Right atrium auricular region (tissue), 2 donors: ENCODE data around the gene GFRA4. TPM values are rescaled to one million over a fixed set of nuclear protein-coding genes. Genes with fewer than 3 reads are reported as not detected.

ENCODE experiments used
- DNase-seq: peaks from one replicate; pipeline ENCODE4 v3.0.0-alpha.2; 2019; ENCODE audit warnings: low spot score
- H3K27ac ChIP-seq, 2 donors: fragments of 200-600 bp; sonication (generic); 1 replicate in 1 of 2; 2 replicates in 1 of 2; pipeline ENCODE4 v1.5.1; 2016 to 2019
- H3K27me3 ChIP-seq, 2 donors: fragments of 200-600 bp; sonication (generic); one replicate each; pipeline versions ENCODE4 v1.5.1 to v1.6.0; 2017 to 2019
- H3K36me3 ChIP-seq: fragments of 200-600 bp; sonication (generic); one replicate; pipeline ENCODE4 v1.5.1; 2016
- H3K4me1 ChIP-seq, 2 donors: fragments of 200-600 bp; sonication (generic); one replicate each; pipeline versions ENCODE4 v1.5.1 to v1.6.0; 2017 to 2019
- H3K4me3 ChIP-seq, 2 donors: fragments of 200-600 bp; sonication (generic); 1 replicate in 1 of 2; 2 replicates in 1 of 2; pipeline ENCODE4 v1.5.1; 2017 to 2019; ENCODE audit warnings: mild to moderate bottlenecking in 1 of 2, moderate library complexity in 1 of 2
- H3K9me3 ChIP-seq, 2 donors: fragments of 200-600 bp; sonication (generic); one replicate each; pipeline ENCODE4 v1.5.1; 2019
- CTCF ChIP-seq, 2 donors: fragments of 200-600 bp; sonication (generic); IDR thresholded peaks; one replicate each; pipeline ENCODE4 v1.5.1; 2019; ENCODE audit warnings: antibody characterized with exemption in 2 of 2
- total RNA-seq, 2 donors: library from RNA; depleted of rRNA; stranded (reverse); fragments of >200 nt; gene quantifications; one replicate each; pipeline ENCODE4 v1.1.0, GENCODE V29; 2016

The GFRA4 gene
- total RNA-seq, 2 donors from 2014 or later: not detected

GRCh38 chr20:3652221-3652620 lies 11.0 kb downstream of the GFRA4 start:
- Histone ChIP-seq H3K9me3 (no peaks in the 10 kb centered on the region), H3K4me1 (no peaks in the 10 kb centered on the region), H3K4me3 (no peak overlapping the region), H3K27me3 (no peaks in the 10 kb centered on the region), H3K27ac (no peak overlapping the region), H3K36me3 (peaks cover 14% of the 10 kb centered on the region)
- no peak for TF ChIP-seq CTCF (IDR thresholded peaks at IDR 0.05)
- no peak for DNase-seq

GRCh38 chr20:3651204-3651962 lies 11.8 kb downstream of the GFRA4 start:
- H3K4me1 ChIP-seq: no peaks in the 10 kb centered on the region
- H3K4me3 ChIP-seq: no peak overlapping the region
- no peak for TF ChIP-seq CTCF (IDR thresholded peaks at IDR 0.05)
- H3K9me3 ChIP-seq: no peaks in the 10 kb centered on the region
- H3K36me3 ChIP-seq: peaks cover 19% of the 10 kb centered on the region
- no peaks in the 10 kb centered on the region for H3K27me3 ChIP-seq
- no peak for DNase-seq
- H3K27ac ChIP-seq: no peak overlapping the region

- H3K27ac ChIP-seq: no peak overlapping the region
- no peaks in the 10 kb centered on the region for H3K4me1 ChIP-seq
- H3K27me3 ChIP-seq: no peaks in the 10 kb centered on the region
- H3K4me3 ChIP-seq: no peak overlapping the region
- no peak for TF ChIP-seq CTCF (IDR thresholded peaks at IDR 0.05)
- H3K36me3 ChIP-seq: peaks cover 28% of the 10 kb centered on the region
- DNase-seq: no peak
- H3K9me3 ChIP-seq: no peaks in the 10 kb centered on the region
These were observed 14.2 kb downstream of the GFRA4 start for GRCh38 chr20:3648951-3649350.

- no peak for TF ChIP-seq CTCF (IDR thresholded peaks at IDR 0.05)
These were observed 15.7 kb downstream of the GFRA4 start for GRCh38 chr20:3647473-3647872.

GRCh38 chr20:3646651-3647050 lies 16.5 kb downstream of the GFRA4 start:
- no peak for DNase-seq
- no peak overlapping the region for H3K4me3 ChIP-seq
- H3K4me1 ChIP-seq: no peaks in the 10 kb centered on the region
- no peaks in the 10 kb centered on the region for H3K9me3 ChIP-seq
- H3K27ac ChIP-seq: no peak overlapping the region
- no peak for TF ChIP-seq CTCF (IDR thresholded peaks at IDR 0.05)
- H3K36me3 ChIP-seq: peaks cover 38% of the 10 kb centered on the region
- no peaks in the 10 kb centered on the region for H3K27me3 ChIP-seq

More at GRCh38 chr20:3647473-3647872, 15.7 kb downstream of the GFRA4 start:
- no peak overlapping the region for H3K4me3 ChIP-seq
- peaks cover 37% of the 10 kb centered on the region for H3K36me3 ChIP-seq
- no peaks in the 10 kb centered on the region for H3K27me3 ChIP-seq
- no peak overlapping the region for H3K27ac ChIP-seq
- H3K4me1 ChIP-seq: no peaks in the 10 kb centered on the region
- H3K9me3 ChIP-seq: no peaks in the 10 kb centered on the region
- no peak for DNase-seq

GRCh38 chr20:3646067-3646440 lies 17.1 kb downstream of the GFRA4 start:
- no peaks in the 10 kb centered on the region for H3K27me3 ChIP-seq
- no peaks in the 10 kb centered on the region for H3K9me3 ChIP-seq
- no peak for DNase-seq
- H3K27ac ChIP-seq: no peak overlapping the region
- H3K36me3 ChIP-seq: peaks cover 38% of the 10 kb centered on the region
- no peak overlapping the region for H3K4me3 ChIP-seq
- no peaks in the 10 kb centered on the region for H3K4me1 ChIP-seq
- no peak for TF ChIP-seq CTCF (IDR thresholded peaks at IDR 0.05)
